HFF-Myc (cell line): Measurements from ENCODE around the gene UBTD1.
"Not testable (repeated sequence)": the region's sequence is repeated elsewhere in the genome, so short reads cannot be mapped to it uniquely, and the experiment has no call there.

Source experiments
- DNase-seq: peaks from one replicate; pipeline ENCODE4 v3.0.0-alpha.2; 2011; ENCODE audit warnings: low read depth; ENCODE audit errors: extremely low read depth
- H3K4me3 ChIP-seq: replicated peaks from 2 replicates; pipeline ENCODE4 v1.5.1; 2011; ENCODE audit warnings: low read depth, mild to moderate bottlenecking, control low read depth, low read length
- TF ChIP-seq, protein P1 (sequence below): IDR thresholded peaks from 2 replicates; pipeline ENCODE4 v1.5.1; 2012; ENCODE audit warnings: mild to moderate bottlenecking, low read depth, low read length, control low read depth; ENCODE audit errors: missing control alignments

UBTD1 gene

DNA sequence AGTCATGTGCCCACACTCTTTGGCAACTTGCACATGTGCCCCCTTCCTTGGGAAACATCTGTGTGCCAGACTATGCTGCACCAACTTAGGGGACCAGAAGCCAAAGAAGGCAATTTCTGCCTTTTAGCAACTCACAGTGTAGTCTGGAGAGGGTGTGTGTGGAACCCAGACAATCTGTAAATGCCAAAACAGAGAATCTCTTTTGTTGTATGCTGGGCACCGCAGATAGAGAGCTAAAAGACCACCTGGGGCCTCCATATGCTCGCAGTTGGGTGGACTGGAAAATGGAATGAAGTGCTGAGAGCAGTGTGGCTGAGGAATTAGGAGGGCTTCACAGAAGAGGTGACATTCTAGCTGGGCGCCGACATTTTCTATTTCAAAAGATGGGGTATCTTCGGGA is 26.4 kb downstream of the UBTD1 start:
- TF ChIP-seq, protein P1, sequence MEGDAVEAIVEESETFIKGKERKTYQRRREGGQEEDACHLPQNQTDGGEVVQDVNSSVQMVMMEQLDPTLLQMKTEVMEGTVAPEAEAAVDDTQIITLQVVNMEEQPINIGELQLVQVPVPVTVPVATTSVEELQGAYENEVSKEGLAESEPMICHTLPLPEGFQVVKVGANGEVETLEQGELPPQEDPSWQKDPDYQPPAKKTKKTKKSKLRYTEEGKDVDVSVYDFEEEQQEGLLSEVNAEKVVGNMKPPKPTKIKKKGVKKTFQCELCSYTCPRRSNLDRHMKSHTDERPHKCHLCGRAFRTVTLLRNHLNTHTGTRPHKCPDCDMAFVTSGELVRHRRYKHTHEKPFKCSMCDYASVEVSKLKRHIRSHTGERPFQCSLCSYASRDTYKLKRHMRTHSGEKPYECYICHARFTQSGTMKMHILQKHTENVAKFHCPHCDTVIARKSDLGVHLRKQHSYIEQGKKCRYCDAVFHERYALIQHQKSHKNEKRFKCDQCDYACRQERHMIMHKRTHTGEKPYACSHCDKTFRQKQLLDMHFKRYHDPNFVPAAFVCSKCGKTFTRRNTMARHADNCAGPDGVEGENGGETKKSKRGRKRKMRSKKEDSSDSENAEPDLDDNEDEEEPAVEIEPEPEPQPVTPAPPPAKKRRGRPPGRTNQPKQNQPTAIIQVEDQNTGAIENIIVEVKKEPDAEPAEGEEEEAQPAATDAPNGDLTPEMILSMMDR: no peak
- no peak for DNase-seq
- H3K4me3 ChIP-seq: no peak overlapping the region

DNA sequence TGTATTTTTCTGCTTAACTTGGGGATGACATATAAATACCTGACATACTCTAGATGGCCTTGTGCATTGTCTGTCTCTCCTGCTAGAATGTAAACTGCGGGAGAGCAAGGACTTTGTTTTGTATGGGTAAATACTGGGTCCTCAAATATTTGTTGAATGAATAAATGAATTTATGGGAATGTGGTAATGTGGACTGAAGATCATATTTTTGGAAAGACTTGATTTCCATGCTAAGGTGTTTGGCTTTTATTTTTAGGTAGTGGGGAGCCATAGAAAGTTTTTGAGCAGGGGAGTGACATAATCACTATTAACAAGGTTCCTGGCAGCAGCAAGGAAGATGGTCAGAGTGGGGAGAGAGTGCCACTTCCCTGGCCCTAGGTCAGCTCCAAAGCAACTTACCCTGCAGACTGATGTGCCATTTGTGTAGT is 27.0 kb downstream of the UBTD1 start:
- no peak for DNase-seq
- TF ChIP-seq, protein P1: no peak
- no peak overlapping the region for H3K4me3 ChIP-seq

DNA sequence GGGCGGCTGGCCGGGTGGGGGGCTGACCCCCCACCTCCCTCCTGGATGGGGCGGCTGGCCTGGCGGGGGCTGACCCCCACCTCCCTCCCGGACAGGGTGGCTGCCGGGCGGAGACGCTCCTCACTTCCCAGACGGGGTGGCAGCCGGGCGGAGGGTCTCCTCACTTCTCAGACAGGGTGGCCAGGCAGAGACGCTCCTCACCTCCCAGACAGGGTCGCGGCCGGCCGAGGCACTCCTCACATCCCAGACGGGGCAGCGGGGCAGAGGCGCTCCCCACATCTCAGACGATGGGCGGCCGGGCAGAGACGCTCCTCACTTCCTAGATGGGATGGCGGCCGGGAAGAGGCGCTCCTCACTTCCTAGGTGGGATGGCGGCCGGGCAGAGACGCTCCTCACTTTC is 30.2 kb downstream of the UBTD1 start:
- H3K4me3 ChIP-seq: not testable (repeated sequence)

GRCh38 chr10:97529685-97530465 is 31.2 kb downstream of the UBTD1 start:
- no peak for DNase-seq
- TF ChIP-seq, protein P1: no peak
- no peak overlapping the region for H3K4me3 ChIP-seq

More for the DNA sequence above, 30.2 kb downstream of the UBTD1 start:
- not testable (repeated sequence) for DNase-seq

- no peak overlapping the region for H3K4me3 ChIP-seq
- DNase-seq: no peak
- TF ChIP-seq, protein P1: no peak
Observed at GRCh38 chr10:97531401-97531986, 32.8 kb downstream of the UBTD1 start.

GRCh38 chr10:97532935-97533671 is 34.4 kb downstream of the UBTD1 start:
- no peak overlapping the region for H3K4me3 ChIP-seq
- TF ChIP-seq, protein P1: no peak
- DNase-seq: no peak

DNA sequence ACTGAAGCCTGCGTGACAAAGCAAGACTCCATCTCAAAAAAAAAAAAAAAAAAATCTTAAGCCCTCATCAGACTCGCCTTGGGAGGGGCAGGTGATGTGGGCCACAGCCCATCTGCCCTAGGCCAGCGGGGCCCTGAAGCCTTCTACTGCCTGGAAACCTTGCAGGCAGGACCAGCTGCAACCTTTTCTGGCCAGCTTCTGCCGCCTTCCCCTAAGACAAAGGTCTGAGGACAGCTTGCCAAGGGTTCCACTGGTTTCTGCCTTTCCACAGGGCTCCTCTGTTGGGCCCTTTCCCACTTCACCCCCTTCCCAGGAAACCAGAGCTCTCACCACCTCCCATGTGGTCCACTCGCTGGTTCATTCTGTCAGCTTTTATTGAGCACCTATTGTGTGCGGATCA is 35.2 kb downstream of the UBTD1 start:
- H3K4me3 ChIP-seq: no peak overlapping the region
- no peak for DNase-seq
- TF ChIP-seq, protein P1: no peak
